HUES6 (cell line): Measurements from ENCODE around the gene PRKRIP1.
"Not testable (repeated sequence)": the region's sequence is repeated elsewhere in the genome, so short reads cannot be mapped to it uniquely, and the experiment has no call there.

ENCODE experiments used
- H3K27ac ChIP-seq: 2 replicates; pipeline ENCODE4 v1.7.0; 2013; ENCODE audit warnings: low read depth, mild to moderate bottlenecking, low read length, inconsistent platforms
- H3K27me3 ChIP-seq: 2 replicates; pipeline ENCODE4 v1.6.1; 2013; ENCODE audit warnings: low read length; ENCODE audit not compliant: control insufficient read depth, insufficient read depth
- H3K36me3 ChIP-seq: 2 replicates; pipeline ENCODE4 v1.6.1; 2013; ENCODE audit warnings: low read length; ENCODE audit not compliant: control insufficient read depth, insufficient read depth
- H3K4me1 ChIP-seq: 2 replicates; pipeline ENCODE4 v1.6.1; 2013; ENCODE audit warnings: low read length; ENCODE audit not compliant: control insufficient read depth, insufficient read depth
- H3K4me3 ChIP-seq: 2 replicates; pipeline ENCODE4 v1.5.1; 2013; ENCODE audit warnings: low read depth, low read length
- H3K9ac ChIP-seq: one replicate; pipeline ENCODE4 v1.6.1; 2013; ENCODE audit warnings: mild to moderate bottlenecking, low read length
- H3K9me3 ChIP-seq: 2 replicates; pipeline ENCODE4 v1.6.1; 2013; ENCODE audit warnings: low read depth, low read length; ENCODE audit not compliant: control insufficient read depth, insufficient read depth

The PRKRIP1 gene

GRCh38 chr7:102404005-102404861, 8.1 kb downstream of the PRKRIP1 start:
- Histone ChIP-seq H3K4me3 (no peak overlapping the region), H3K27me3 (no peaks in the 10 kb centered on the region), H3K27ac (no peak overlapping the region), H3K9ac (no peak overlapping the region), H3K36me3 (peaks cover 77% of the 10 kb centered on the region), H3K9me3 (no peaks in the 10 kb centered on the region), H3K4me1 (no peaks in the 10 kb centered on the region)

DNA sequence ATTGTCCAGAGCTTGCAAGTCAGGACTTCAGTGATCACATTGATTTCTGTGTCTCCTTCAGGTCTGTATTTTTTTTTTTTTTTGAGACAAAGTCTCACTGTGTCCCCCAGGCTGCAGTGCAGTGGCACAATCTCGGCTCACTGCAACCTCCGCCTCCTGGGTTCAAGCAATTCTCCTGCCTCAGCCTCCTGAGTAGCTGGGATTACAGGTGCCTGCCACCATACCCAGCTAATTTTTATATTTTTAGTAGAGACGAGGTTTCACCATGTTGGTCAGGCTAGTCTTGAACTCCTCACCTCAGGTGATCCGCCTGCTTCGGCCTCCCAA, 8.7 kb downstream of the PRKRIP1 start:
- not testable (repeated sequence) for H3K9ac ChIP-seq, H3K27ac ChIP-seq, H3K4me3 ChIP-seq, H3K27me3 ChIP-seq, H3K9me3 ChIP-seq, H3K4me1 ChIP-seq
- H3K36me3 ChIP-seq, result peaks cover 78% of the 10 kb centered on the region

DNA sequence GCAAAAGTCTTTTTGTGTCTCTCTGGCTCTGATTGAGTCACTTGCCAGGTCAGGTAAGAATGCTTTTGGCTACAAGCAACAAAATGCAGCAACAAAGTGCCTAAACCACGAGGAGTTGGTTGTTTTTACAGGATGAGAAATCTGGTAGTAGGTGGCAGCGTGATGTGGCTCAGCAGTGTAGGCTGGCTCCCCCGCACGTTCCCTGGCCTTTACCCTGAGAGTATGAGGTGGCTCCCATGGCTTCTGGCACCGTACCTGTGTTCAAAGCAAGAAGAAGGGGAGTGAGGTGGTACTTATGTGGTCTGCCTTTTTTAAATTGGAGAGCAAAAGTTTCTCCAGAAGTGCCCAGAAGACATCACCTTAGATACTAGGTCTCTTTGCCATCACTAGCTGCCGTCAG, 11.7 kb downstream of the PRKRIP1 start:
- H3K9ac ChIP-seq, result no peak overlapping the region
- H3K27ac ChIP-seq, result no peak overlapping the region
- H3K36me3 ChIP-seq, result peaks cover 74% of the 10 kb centered on the region
- H3K27me3 ChIP-seq, result no peaks in the 10 kb centered on the region
- H3K9me3 ChIP-seq, result no peaks in the 10 kb centered on the region; the same call in 1 of the 2 replicates
- no peaks in the 10 kb centered on the region for H3K4me1 ChIP-seq
- no peak overlapping the region for H3K4me3 ChIP-seq

DNA sequence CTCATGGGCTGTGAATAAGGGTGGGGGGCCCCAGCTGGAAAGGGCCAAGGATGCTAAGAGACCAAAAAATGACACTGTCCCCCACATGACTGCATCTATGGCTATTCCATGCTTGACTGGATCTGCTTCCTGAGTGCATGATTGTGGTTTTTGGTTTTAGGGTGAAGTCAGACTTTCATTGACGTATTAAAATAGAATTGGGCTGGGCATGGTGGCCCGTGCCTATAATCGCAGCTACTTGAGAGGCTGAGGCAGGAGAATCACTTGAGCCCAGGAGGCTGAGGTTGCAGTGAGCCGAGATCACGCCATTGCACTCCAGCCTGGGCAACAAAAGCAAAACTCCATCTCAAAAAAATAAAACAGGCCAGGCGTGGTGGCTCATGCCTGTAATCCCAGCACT, 12.4 kb downstream of the PRKRIP1 start:
- not testable (repeated sequence) for H3K9ac ChIP-seq, H3K27ac ChIP-seq, H3K27me3 ChIP-seq, H3K4me3 ChIP-seq, H3K4me1 ChIP-seq, H3K9me3 ChIP-seq
- H3K36me3 ChIP-seq, result peaks cover 72% of the 10 kb centered on the region

DNA sequence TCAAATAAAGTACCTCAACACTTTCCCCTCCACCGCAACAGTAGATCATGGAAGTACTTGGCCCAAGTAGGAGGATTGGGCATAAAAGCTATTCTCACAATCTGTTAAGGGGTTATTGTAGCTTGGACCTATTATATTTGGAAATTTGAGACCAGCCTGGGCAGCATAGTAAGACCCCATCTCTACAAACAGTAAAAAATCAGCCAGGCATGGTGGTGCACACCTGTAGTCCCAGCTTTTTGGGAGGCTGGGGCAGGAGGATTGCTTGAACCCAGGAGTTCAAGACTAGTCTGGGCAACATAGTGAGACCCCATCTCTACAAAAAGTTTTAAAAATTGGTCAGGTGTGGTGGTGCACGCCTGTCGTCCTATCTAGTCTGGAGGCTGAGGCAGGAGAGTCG, 13.2 kb downstream of the PRKRIP1 start:
- Histone ChIP-seq H3K27me3 (no peaks in the 10 kb centered on the region), H3K4me1 (no peaks in the 10 kb centered on the region), H3K4me3 (no peak overlapping the region), H3K36me3 (peaks cover 73% of the 10 kb centered on the region), H3K9me3 (no peaks in the 10 kb centered on the region; the same call in 1 of the 2 replicates), H3K9ac (no peak overlapping the region), H3K27ac (no peak overlapping the region)

- Histone ChIP-seq H3K9me3 (no peaks in the 10 kb centered on the region; the same call in 1 of the 2 replicates), H3K4me3 (no peak overlapping the region), H3K36me3 (peaks cover 77% of the 10 kb centered on the region), H3K4me1 (no peaks in the 10 kb centered on the region), H3K9ac (no peak overlapping the region), H3K27ac (no peak overlapping the region), H3K27me3 (no peaks in the 10 kb centered on the region)
Observed at GRCh38 chr7:102410123-102410522, 14.0 kb downstream of the PRKRIP1 start.

DNA sequence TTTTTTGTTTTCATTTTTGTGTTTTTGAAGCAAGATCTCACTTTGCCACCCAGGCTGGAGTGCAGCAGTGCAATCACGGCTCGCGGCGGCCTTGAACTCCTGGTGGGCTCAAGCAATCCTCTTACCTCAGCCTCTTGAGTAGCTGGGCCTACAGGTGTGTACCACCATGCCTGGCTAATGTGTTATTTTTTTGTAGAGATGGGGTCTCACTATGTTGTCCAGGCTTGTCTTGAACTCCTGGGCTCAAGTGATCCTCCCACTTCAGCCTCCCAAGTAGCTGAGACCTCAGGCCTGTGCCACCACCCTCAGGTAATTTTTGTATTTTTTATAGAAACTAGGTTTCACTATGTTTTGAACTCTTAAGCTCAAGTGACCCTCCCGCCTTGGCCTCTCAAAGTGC, 14.8 kb downstream of the PRKRIP1 start:
- Histone ChIP-seq H3K36me3 (peaks cover 75% of the 10 kb centered on the region), H3K27me3 (no peaks in the 10 kb centered on the region), H3K4me3 (no peak overlapping the region), H3K9ac (no peak overlapping the region), H3K9me3 (no peaks in the 10 kb centered on the region; the same call in 1 of the 2 replicates), H3K27ac (no peak overlapping the region), H3K4me1 (no peaks in the 10 kb centered on the region)

GRCh38 chr7:102412548-102412947, 16.4 kb downstream of the PRKRIP1 start:
- Histone ChIP-seq H3K27ac (no peak overlapping the region), H3K9ac (no peak overlapping the region), H3K27me3 (no peaks in the 10 kb centered on the region), H3K4me3 (no peak overlapping the region), H3K36me3 (peaks cover 75% of the 10 kb centered on the region), H3K9me3 (no peaks in the 10 kb centered on the region; the same call in 1 of the 2 replicates), H3K4me1 (no peaks in the 10 kb centered on the region)

DNA sequence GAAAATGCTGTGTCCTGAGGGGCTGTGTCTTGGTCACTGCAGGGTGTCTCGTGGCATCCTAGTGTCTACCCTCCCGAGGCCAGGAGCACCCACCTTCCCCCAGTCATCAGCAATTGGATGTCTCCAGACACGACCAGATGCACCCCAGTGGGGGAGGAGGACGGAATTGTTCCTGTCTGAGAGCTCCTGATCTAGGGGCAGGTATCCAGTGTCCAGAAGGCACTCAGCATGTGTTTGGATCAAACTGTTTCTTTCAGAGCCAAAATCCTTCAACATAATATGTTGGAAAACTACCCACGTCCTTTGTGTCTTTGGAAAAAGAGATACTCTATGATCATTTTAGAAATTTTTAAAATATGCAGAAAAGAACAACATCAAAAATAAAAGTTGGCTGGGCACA, 16.9 kb downstream of the PRKRIP1 start:
- H3K9me3 ChIP-seq, result no peaks in the 10 kb centered on the region; the same call in 1 of the 2 replicates
- no peaks in the 10 kb centered on the region for H3K27me3 ChIP-seq
- H3K36me3 ChIP-seq, result peaks cover 73% of the 10 kb centered on the region
- H3K4me3 ChIP-seq, result no peak overlapping the region
- H3K4me1 ChIP-seq, result no peaks in the 10 kb centered on the region
- H3K9ac ChIP-seq, result no peak overlapping the region
- no peak overlapping the region for H3K27ac ChIP-seq

- Histone ChIP-seq H3K27me3 (no peaks in the 10 kb centered on the region), H3K27ac (no peak overlapping the region), H3K4me3 (no peak overlapping the region), H3K9ac (no peak overlapping the region), H3K4me1 (no peaks in the 10 kb centered on the region), H3K9me3 (no peaks in the 10 kb centered on the region; the same call in 1 of the 2 replicates), H3K36me3 (peaks cover 73% of the 10 kb centered on the region)
Observed at GRCh38 chr7:102413611-102414010, 17.4 kb downstream of the PRKRIP1 start.

- Histone ChIP-seq H3K9ac (no peak overlapping the region), H3K27me3 (no peaks in the 10 kb centered on the region), H3K4me3 (no peak overlapping the region), H3K4me1 (peaks cover 5% of the 10 kb centered on the region; the same call in 1 of the 2 replicates), H3K9me3 (no peaks in the 10 kb centered on the region), H3K27ac (no peak overlapping the region), H3K36me3 (peaks cover 75% of the 10 kb centered on the region)
Observed at GRCh38 chr7:102415685-102416225, 19.6 kb downstream of the PRKRIP1 start.
